B cell (primary cell): ENCODE measurements around the gene ANKMY2. TPM values are rescaled to one million over a fixed set of nuclear protein-coding genes. Genes with fewer than 3 reads are reported as not detected.

Source experiments
- ATAC-seq: fragments of 200-7000 bp; cut with Tn5 transposase; one replicate; pipeline ENCODE4 v1.10.0; 2021; ENCODE audit warnings: low read depth, mild to moderate bottlenecking, moderate number of reproducible peaks, moderate library complexity
- CTCF ChIA-PET: fragments of 350-600 bp; sonication (Branson Sonifier 250); formaldehyde crosslinking; loops from one replicate; lab custom pipeline; 2021; ENCODE audit warnings: antibody characterized with exemption, inconsistent platforms; lab: Charles Lee
- POLR2A ChIA-PET: fragments of 350-600 bp; sonication (Branson Sonifier 250); formaldehyde crosslinking; loops from one replicate; lab custom pipeline; 2021; ENCODE audit warnings: antibody characterized with exemption; lab: Charles Lee
- DNase-seq: peaks from one replicate; pipeline ENCODE4 v3.0.0; 2013
- H2AFZ ChIP-seq: 2 replicates; pipeline ENCODE4 v1.6.1; 2012; ENCODE audit warnings: mild to moderate bottlenecking, low read depth, low read length; ENCODE audit not compliant: insufficient read depth, poor library complexity, severe bottlenecking
- H3K27ac ChIP-seq, 2 donors: 1 replicate in 1 of 2; 2 replicates in 1 of 2; pipeline ENCODE4 v1.5.1; 2012 to 2013; ENCODE audit warnings: low read length in 2 of 2, mild to moderate bottlenecking in 2 of 2, moderate library complexity in 1 of 2
- H3K27me3 ChIP-seq, 4 experiments: fragments of 200-600 bp in 1 of 4; sonication (generic) in 1 of 4; replicated peaks in 1 of 4; 1 replicate in 2 of 4; 2 replicates in 2 of 4; pipeline versions ENCODE4 v1.6.1 to v1.7.0; 2013 to 2016; ENCODE audit warnings: low read length in 3 of 4, mild to moderate bottlenecking in 2 of 4, mixed read lengths in 1 of 4, moderate library complexity in 1 of 4; ENCODE audit not compliant: insufficient read depth in 4 of 4, control insufficient read depth in 3 of 4; ENCODE audit errors: control extremely low read depth in 1 of 4
- H3K36me3 ChIP-seq, 2 experiments: replicated peaks in 1 of 2; 1 replicate in 1 of 2; 2 replicates in 1 of 2; pipeline versions ENCODE4 v1.6.1 to v1.7.1; 2013; ENCODE audit warnings: low read length in 1 of 2; ENCODE audit not compliant: insufficient read depth in 2 of 2, control insufficient read depth in 1 of 2; ENCODE audit errors: control extremely low read depth in 1 of 2, extremely low read depth in 1 of 2
- H3K4me1 ChIP-seq, 2 donors: fragments of 200-600 bp in 1 of 2; sonication (generic) in 1 of 2; 1 replicate in 1 of 2; 2 replicates in 1 of 2; pipeline versions ENCODE4 v1.5.1 to v1.6.1; 2013 to 2017; ENCODE audit warnings: low read length in 2 of 2; ENCODE audit not compliant: control insufficient read depth in 2 of 2, insufficient read depth in 2 of 2
- H3K4me2 ChIP-seq: replicated peaks from 2 replicates; pipeline ENCODE3; 2012; ENCODE audit warnings: mild to moderate bottlenecking, low read depth, low read length; ENCODE audit not compliant: poor library complexity, severe bottlenecking
- H3K4me3 ChIP-seq, 5 experiments: fragments of 200-600 bp in 1 of 5; sonication (generic) in 1 of 5; 1 replicate in 3 of 5; 2 replicates in 2 of 5; pipeline versions ENCODE4 v1.5.1 to v1.7.0; 2011 to 2016; ENCODE audit warnings: low read length in 4 of 5, mild to moderate bottlenecking in 4 of 5, low read depth in 2 of 5, control low read depth in 1 of 5, moderate library complexity in 1 of 5; ENCODE audit not compliant: insufficient read depth in 1 of 5; ENCODE audit errors: control extremely low read depth in 1 of 5, extremely low read depth in 1 of 5
- H3K79me2 ChIP-seq: fragments of 200-600 bp; sonication (generic); one replicate; pipeline ENCODE4 v1.6.0; 2016; ENCODE audit warnings: low read length; ENCODE audit not compliant: control insufficient read depth, insufficient read depth
- H3K9ac ChIP-seq: fragments of 200-600 bp; sonication (generic); 2 replicates; pipeline ENCODE4 v1.6.1; 2017; ENCODE audit warnings: mild to moderate bottlenecking, low read length, moderate library complexity
- H3K9me3 ChIP-seq, 3 donors: one replicate each; pipeline versions ENCODE4 v1.6.1 to v1.7.1; 2013; ENCODE audit warnings: low read length in 2 of 3; ENCODE audit not compliant: control insufficient read depth in 2 of 3, insufficient read depth in 1 of 3; ENCODE audit errors: control extremely low read depth in 1 of 3
- H4K20me1 ChIP-seq: 2 replicates; pipeline ENCODE4 v1.6.0; 2012; ENCODE audit warnings: mild to moderate bottlenecking, low read length; ENCODE audit not compliant: insufficient read depth, control insufficient read depth, poor library complexity, severe bottlenecking
- H3K27ac Mint-ChIP-seq: one replicate; pipeline ENCODE4 v1.8.0; 2021; ENCODE audit warnings: mixed read lengths
- H3K27me3 Mint-ChIP-seq: one replicate; pipeline ENCODE4 v1.8.0; 2021; ENCODE audit warnings: mixed read lengths
- H3K4me1 Mint-ChIP-seq: one replicate; pipeline ENCODE4 v1.8.0; 2021; ENCODE audit warnings: mixed read lengths
- H3K4me3 Mint-ChIP-seq: one replicate; pipeline ENCODE4 v1.8.0; 2021; ENCODE audit warnings: mixed read lengths
- H3K9me3 Mint-ChIP-seq: one replicate; pipeline ENCODE4 v1.8.0; 2022; ENCODE audit warnings: mixed read lengths; ENCODE audit not compliant: insufficient read depth
- EZH2 ChIP-seq: IDR thresholded peaks from 2 replicates; pipeline ENCODE4 v1.6.1; 2012; ENCODE audit warnings: borderline replicate concordance, low read depth, mild to moderate bottlenecking, moderate library complexity, low read length; ENCODE audit not compliant: insufficient read depth, poor library complexity, severe bottlenecking
- WGBS: methylation state at CpG from one replicate; pipeline ENCODE4 v1.1.5; 2013; ENCODE audit warnings: missing lambda C conversion rate; ENCODE audit not compliant: insufficient coverage; 5-methylcytosine and 5-hydroxymethylcytosine counted together
- intact Hi-C: fragments of 100-400 bp; cut with micrococcal nuclease; formaldehyde crosslinking; loops from one replicate; pipeline ENCODE4 v1.10.0; 2022
- polyA plus RNA-seq: library from polyadenylated mRNA; depleted of rRNA; stranded (reverse); fragments of >200 nt; gene quantifications from 2 replicates; pipeline ENCODE4 v1.2.3, GENCODE V29; 2012
- total RNA-seq, 2 donors: library from RNA; stranded (reverse); fragments of 120-200 nt in 1 of 2; gene quantifications; 1 replicate in 1 of 2; 2 replicates in 1 of 2; pipeline versions ENCODE4 v1.2.3 to v1.2.4, GENCODE V29; 2013 to 2022
- TF ChIP-seq, protein P1 (sequence below): fragments of 200-600 bp; IDR thresholded peaks from one replicate; pipeline ENCODE4 v1.8.0; 2022; ENCODE audit warnings: antibody characterized with exemption, mild to moderate bottlenecking

ANKMY2 gene
- total and polyA plus RNA-seq, 2 donors (not counting 1 experiment from before 2014, with no cell fraction given) = 7.6 to 17.8 TPM

GRCh38 chr7:16587129-16587528 is 58.4 kb downstream of the ANKMY2 start:
- POLR2A ChIA-PET = no interaction called here
- CTCF ChIA-PET = interaction anchor here (0.9 kb wide), 1 partner anchor 22 kb away, joined by 3 read pairs; no protein-coding TSS in a partner anchor
- intact Hi-C loops = no loop called here
- Mint-ChIP-seq H3K27me3 (peaks cover 5% of the 10 kb centered on the region), H3K4me1 (no peaks in the 10 kb centered on the region), H3K4me3 (no peak overlapping the region), H3K27ac (no peak overlapping the region), H3K9me3 (no peaks in the 10 kb centered on the region)
- Histone ChIP-seq H4K20me1 (no peaks in the 10 kb centered on the region), H2AFZ (no peak overlapping the region), H3K79me2 (no peaks in the 10 kb centered on the region), H3K4me1 (no peaks in the 10 kb centered on the region), H3K27me3 (no peaks in the 10 kb centered on the region), H3K36me3 (no peaks in the 10 kb centered on the region), H3K9me3 (peaks cover 0 to 12% (median 0%) of the 10 kb centered on the region in 3 donors), H3K9ac (no peak overlapping the region), H3K27ac (no peak overlapping the region), H3K4me3 (no peak overlapping the region), H3K4me2 (no peak overlapping the region)
- no peak for TF ChIP-seq EZH2
- TF ChIP-seq, protein P1, sequence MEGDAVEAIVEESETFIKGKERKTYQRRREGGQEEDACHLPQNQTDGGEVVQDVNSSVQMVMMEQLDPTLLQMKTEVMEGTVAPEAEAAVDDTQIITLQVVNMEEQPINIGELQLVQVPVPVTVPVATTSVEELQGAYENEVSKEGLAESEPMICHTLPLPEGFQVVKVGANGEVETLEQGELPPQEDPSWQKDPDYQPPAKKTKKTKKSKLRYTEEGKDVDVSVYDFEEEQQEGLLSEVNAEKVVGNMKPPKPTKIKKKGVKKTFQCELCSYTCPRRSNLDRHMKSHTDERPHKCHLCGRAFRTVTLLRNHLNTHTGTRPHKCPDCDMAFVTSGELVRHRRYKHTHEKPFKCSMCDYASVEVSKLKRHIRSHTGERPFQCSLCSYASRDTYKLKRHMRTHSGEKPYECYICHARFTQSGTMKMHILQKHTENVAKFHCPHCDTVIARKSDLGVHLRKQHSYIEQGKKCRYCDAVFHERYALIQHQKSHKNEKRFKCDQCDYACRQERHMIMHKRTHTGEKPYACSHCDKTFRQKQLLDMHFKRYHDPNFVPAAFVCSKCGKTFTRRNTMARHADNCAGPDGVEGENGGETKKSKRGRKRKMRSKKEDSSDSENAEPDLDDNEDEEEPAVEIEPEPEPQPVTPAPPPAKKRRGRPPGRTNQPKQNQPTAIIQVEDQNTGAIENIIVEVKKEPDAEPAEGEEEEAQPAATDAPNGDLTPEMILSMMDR = no peak
- 92% methylated on average over 2 of the region's 3 CpGs for WGBS
- no peak for DNase-seq
- no peak for ATAC-seq

- H3K36me3 ChIP-seq = no peaks in the 10 kb centered on the region
Observed at GRCh38 chr7:16586081-16586874, 59.3 kb downstream of the ANKMY2 start.

More at GRCh38 chr7:16586081-16586874, 59.3 kb downstream of the ANKMY2 start:
- Mint-ChIP-seq H3K27ac (no peak overlapping the region), H3K9me3 (no peaks in the 10 kb centered on the region), H3K27me3 (peaks cover 5% of the 10 kb centered on the region), H3K4me3 (no peak overlapping the region), H3K4me1 (no peaks in the 10 kb centered on the region)
- CTCF ChIA-PET = interaction anchor here (0.9 kb wide), 1 partner anchor 22 kb away, joined by 3 read pairs; no protein-coding TSS in a partner anchor
- POLR2A ChIA-PET = no interaction called here
- no peaks in the 10 kb centered on the region for H3K27me3 ChIP-seq
- intact Hi-C loops = no loop called here
- no peaks in the 10 kb centered on the region for H4K20me1 ChIP-seq
- no peak overlapping the region for H3K9ac ChIP-seq
- H3K4me2 ChIP-seq = no peak overlapping the region
- peaks cover 0 to 12% (median 0%) of the 10 kb centered on the region in 3 donors for H3K9me3 ChIP-seq
- TF ChIP-seq, protein P1 = no peak
- TF ChIP-seq EZH2 = no peak
- no peaks in the 10 kb centered on the region for H3K79me2 ChIP-seq
- DNase-seq (no peak), ATAC-seq (no peak)
- no peak overlapping the region for H2AFZ ChIP-seq
- no peaks in the 10 kb centered on the region for H3K4me1 ChIP-seq
- WGBS = 76% methylated on average over 35 of the region's 42 CpGs
- H3K27ac ChIP-seq = no peak overlapping the region
- no peak overlapping the region for H3K4me3 ChIP-seq
